HG02798 (cell line): ENCODE results near the gene SHFL.
A peak's percentile ranks its signal among the peaks of the same experiment; 100 is the strongest.

Source experiments
- ATAC-seq: cut with Tn5 transposase; IDR thresholded peaks from one replicate; pipeline ENCODE4 v1.9.1; 2021; ENCODE audit warnings: mild to moderate bottlenecking; ENCODE audit not compliant: unreplicated experiment, poor library complexity

The SHFL gene

DNA sequence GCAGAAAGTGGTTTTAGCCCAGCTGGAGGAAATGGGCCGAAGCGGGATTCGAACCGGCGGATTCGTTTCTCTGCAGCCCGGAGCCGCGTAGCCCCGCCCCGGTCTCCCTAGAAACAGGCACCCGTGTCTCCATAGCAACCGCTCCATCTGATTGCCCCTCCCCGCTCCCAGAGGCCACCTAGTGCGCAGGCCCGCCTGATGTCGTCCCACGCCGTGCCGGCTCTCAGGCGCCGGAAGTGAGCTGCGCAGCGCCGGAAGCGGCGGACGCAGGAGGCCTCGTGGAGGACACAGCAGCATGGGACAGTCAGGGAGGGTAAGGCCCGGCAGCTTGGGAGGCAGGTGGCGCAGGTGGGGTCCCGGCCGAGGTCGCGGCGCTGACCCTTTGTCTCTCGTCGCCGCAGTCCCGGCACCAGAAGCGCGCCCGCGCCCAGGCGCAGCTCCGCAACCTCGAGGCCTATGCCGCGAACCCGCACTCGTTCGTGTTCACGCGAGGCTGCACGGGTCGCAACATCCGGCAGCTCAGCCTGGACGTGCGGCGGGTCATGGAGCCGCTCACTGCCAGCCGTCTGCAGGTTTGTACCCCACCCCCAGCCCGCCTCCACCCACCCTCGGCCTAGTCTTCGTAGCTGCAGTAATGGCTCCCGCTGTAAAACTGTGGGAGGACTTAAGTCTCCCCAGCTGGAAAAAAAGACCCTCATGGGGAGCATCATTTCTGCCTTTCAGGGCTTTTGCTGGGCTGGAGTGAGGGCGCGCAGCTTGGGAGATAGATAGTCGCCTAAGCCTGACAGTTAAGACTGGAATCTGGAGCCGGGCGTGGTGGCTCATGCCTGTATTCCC, 20.2 kb downstream of the SHFL start, which contains the start of gene PPAN:
Gene PPAN, plus strand, starts transcription at position 263 of the 837 bp plus-strand sequence. Its CDS starts 33 bp downstream, at position 296.
- ATAC-seq: peak; percentile 78

- ATAC-seq: no peak
Observed at GRCh38 chr19:10107254-10107653, 21.1 kb downstream of the SHFL start.

DNA sequence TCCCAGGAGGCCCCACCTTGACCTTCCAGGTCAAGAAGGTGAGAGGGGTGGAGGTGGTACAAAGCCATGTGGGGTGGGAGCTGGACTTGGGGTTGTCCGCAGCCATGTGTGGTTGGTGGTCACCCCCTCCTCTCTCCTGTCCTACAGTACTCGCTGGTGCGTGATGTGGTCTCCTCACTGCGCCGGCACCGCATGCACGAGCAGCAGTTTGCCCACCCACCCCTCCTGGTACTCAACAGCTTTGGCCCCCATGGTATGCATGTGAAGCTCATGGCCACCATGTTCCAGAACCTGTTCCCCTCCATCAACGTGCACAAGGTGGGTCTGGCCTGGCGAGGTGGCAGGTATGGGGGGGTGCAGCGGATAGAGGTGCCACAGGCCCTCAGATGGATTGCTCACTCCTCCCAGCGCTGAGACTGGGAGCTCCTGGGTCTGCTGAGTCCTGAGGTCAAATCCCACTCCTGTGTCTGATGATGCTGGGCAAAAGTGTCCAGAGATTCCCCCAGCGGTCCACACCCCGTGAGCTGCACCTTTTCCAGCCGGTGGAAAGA, 21.8 kb downstream of the SHFL start:
- no peak for ATAC-seq

DNA sequence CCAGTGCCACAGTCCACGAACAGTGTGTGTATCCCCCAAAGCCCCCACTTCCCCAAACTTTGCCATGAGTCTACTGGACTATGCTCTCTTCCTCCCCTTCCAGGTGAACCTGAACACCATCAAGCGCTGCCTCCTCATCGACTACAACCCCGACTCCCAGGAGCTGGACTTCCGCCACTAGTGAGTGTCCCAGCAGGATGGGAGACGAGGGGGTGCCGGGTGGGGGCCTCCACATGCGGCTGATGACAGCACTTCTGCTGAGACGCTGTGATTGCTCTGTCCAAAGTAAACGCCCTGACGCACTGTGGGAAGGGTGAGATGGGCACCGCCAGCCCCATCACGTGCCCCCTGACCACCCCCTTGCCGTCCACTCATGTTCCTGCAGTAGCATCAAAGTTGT, 23.4 kb downstream of the SHFL start:
- ATAC-seq: no peak

DNA sequence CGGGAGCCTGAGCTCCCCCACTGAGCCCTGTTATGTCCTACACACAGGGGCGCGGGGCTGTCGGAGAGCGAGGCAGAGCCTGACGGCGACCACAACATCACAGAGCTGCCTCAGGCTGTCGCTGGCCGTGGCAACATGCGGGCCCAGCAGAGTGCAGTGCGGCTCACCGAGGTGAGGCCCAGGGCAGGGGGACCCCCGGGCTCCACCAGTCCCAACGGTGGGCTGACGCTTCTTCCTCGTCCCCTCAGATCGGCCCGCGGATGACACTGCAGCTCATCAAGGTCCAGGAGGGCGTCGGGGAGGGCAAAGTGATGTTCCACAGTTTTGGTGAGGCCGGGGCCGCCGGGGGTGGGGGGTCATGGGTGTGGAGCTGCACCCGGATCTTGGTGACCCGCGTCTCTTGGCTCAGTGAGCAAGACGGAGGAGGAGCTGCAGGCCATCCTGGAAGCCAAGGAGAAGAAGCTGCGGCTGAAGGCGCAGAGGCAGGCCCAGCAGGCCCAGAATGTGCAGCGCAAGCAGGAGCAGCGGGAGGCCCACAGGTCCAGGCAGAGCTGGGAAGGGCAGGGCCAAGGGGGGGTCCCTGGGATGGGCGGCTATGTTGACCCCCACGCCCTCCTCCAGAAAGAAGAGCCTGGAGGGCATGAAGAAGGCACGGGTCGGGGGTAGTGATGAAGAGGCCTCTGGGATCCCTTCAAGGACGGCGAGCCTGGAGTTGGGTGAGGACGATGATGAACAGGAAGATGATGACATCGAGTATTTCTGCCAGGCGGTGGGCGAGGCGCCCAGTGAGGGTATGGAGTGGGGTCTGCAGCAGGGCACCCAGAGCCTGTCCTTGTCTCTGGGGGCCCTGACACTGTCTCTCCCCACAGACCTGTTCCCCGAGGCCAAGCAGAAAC, 24.2 kb downstream of the SHFL start:
- ATAC-seq: no peak

- ATAC-seq: no peak
Observed at GRCh38 chr19:10110972-10111317, 24.8 kb downstream of the SHFL start.

- no peak for ATAC-seq
Observed at GRCh38 chr19:10111405-10111811, 25.3 kb downstream of the SHFL start, which contains the start of gene P2RY11. Gene P2RY11, plus strand, starts transcription at chr19:10111693. Its CDS starts 29 bp downstream, at chr19:10111722.

DNA sequence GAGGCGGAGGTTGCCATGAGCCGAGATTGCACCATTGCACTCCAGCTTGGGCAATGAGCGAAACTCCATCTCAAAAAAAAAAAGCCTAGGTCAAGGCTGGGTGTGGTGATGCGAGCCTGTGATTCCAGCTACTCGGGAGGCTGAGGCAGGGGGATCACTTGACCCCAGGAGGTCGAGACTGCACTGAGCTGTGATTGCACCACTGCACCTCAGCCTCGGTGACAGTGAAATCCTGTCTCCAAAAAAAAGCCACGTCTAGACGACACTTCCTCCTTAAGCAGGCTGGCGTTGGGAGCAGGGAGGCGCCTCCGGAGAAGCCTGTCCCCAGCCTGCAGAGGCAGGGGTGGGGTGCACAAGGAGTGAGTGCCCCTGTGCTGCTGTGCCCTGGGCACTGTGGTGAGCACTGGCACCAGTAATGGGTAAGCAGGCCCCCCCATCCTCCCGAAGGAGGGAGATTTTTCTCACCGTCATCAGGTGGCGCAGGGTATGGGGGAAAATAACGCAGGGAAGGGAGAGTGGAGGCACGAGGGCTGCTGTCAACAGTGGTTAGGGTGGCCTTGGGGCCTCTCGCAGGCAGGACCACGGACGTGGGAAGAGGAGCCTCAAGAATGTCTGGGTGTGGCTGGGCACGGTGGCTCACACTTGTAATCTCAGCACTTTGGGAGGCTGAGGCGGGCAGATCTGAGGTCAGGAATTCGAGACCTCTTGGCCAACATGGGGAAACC, 26.1 kb downstream of the SHFL start:
- no peak for ATAC-seq

GRCh38 chr19:10112895-10113591, 26.9 kb downstream of the SHFL start:
- ATAC-seq: peak; percentile 43

GRCh38 chr19:10113592-10113963, 27.5 kb downstream of the SHFL start:
- ATAC-seq: no peak

GRCh38 chr19:10113964-10114650, 28.0 kb downstream of the SHFL start:
- ATAC-seq: no peak

DNA sequence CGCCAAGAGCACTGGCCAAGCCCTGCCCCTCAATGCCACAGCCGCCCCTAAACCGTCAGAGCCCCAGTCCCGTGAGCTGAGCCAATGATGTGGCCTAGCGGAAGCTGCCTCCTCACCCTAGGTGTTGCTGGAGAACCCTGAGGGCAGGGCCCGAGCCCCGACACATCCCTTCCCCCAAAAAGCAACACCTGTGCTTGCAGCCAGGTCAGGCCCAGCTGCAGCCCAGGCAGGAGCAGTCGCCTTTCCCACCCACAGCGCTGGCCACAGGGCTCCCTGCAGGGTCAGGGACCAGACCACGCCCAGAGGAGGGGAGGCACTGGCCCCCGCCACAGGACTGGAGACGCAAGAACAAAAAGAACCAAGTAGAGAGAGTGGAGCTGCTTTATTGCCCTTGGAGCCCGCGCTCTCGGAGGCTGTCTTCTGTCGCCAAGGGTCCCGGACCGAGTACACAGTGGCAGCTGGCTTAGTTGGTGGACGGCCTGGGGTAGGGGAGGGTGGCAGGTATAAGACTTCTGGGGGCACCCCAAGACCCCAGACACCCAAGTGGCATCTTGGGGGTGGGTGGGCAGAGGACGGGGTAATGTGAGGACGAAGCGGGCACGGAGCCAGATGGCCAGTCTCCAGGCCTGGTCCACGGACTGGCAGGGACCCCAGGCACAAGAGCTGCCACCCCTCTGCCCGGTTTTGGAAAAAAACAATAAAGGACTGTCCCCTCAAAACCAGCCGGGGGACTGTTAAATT, 28.7 kb downstream of the SHFL start:
- ATAC-seq: no peak

DNA sequence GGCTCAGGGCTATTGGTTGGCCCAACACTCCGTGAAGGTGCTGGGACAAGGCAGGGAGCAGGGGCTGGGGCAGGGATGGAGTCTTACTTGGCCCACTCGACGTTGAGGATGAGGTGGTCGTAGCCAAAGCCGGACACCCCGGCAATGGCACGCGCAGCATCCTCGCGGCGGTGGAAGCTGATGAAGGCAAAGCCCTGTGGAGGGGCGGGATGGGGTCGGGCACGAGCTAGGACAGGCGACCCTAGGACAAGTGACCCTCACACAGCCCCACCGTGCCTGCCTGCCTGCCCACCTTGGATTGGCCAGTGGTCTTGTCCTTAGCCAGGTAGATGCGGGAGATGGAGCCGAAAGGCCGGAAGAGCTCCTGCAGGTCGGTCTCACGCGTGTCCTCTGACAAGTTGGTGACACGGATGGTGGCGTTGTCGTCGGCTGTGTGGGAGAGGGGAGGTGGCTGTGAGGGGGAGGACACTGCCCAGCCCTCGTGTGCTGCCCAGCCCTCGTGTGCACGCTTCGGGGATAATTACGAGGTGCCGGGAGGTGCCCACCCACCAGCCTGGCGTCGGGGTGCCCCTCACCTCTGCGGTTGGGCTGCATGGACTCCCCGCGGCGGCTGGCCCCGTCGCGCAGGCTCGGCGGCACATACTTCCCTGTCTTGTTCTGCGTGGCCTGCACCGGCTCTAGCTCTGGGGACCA, 29.4 kb downstream of the SHFL start:
- no peak for ATAC-seq

- no peak for ATAC-seq
Observed at GRCh38 chr19:10116085-10116865, 30.2 kb downstream of the SHFL start.

DNA sequence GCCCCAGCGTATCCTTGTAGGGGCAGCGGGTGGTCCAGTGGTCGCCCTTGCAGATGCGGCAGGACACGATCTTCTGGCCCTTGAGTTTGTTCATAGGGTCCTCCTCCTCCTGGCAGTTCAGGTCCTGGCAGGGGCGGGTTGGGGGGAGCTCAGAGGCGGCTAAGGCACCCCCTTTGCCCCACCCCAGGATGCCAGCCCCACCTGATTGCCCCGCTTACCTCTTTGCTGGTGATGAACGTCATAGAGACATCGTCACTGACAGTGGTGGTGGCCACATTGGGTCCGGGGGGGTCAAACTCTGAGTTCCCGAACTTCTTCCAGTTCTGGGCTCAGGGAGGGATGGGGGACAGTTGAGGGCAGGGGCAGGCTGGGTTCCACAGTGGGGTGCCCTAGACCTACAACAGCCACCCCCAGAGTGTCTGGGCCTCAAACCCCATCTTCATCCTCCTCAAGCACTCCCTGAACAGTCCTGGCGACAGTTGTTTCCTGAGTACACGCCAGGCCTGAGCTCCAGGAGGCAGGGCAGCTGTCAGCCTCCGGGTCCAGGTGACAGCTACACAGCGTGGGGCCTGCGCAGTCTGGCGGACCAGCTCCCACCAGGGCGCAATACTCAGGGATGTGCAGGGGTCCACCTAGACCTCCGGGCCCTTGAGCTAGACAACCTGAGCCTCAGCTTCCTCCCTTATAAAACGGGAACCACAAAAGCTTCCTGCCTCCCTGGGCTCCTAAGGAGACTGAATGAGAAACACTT, 30.9 kb downstream of the SHFL start:
- ATAC-seq: no peak

GRCh38 chr19:10118960-10119359, 32.8 kb downstream of the SHFL start:
- ATAC-seq: no peak
